PC-9 (cell line): Measurements from ENCODE around the gene TMED4.

Experiments used
- CTCF ChIP-seq: fragments of 200-600 bp; sonication (generic); conservative IDR thresholded peaks from 2 replicates; pipeline ENCODE4 v1.6.1; 2017; ENCODE audit warnings: mixed run types, antibody characterized with exemption, mild to moderate bottlenecking, moderate library complexity
- EZH2 ChIP-seq: fragments of 200-600 bp; sonication (generic); IDR thresholded peaks from 2 replicates; pipeline ENCODE4 v1.8.0; 2017; ENCODE audit warnings: antibody characterized with exemption, low read depth

- TF ChIP-seq CTCF (no peak), EZH2 (no peak)
Measured at GRCh38 chr7:44576228-44576627, 5.8 kb downstream of the TMED4 start.
